ENCODE data around the gene KCNMB2. TPM values are rescaled to one million over a fixed set of nuclear protein-coding genes. Genes with fewer than 3 reads are reported as not detected.

The KCNMB2 gene
- total and polyA plus RNA-seq, 5 donors from 2014 or later: not detected

GRCh38 chr3:178663201-178663934, 127.1 kb downstream of the KCNMB2 start:
- no peaks in the 10 kb centered on the region for H3K4me1 Mint-ChIP-seq
- ATAC-seq (ENCODE audit: low read depth in 2 of 2) (no peak), DNase-seq (no peak)
- H3K9me3 Mint-ChIP-seq: peaks cover 0 to 6% (median 0%) of the 10 kb centered on the region in 7 donors
- no peak overlapping the region for H3K27ac Mint-ChIP-seq
- Histone ChIP-seq H3K4me3 (ENCODE audit: low read depth, low read length) (no peak overlapping the region), H3K9me3 (ENCODE audit: control insufficient read depth in 2 of 2, low read length in 2 of 2) (no peaks in the 10 kb centered on the region), H3K4me1 (ENCODE audit: control insufficient read depth, insufficient read depth, low read length, poor library complexity, severe bottlenecking) (no peaks in the 10 kb centered on the region), H3K27ac (ENCODE audit: insufficient read depth, low read length, poor library complexity, severe bottlenecking) (no peak overlapping the region), H3K36me3 (ENCODE audit: control insufficient read depth, insufficient read depth, low read length) (no peaks in the 10 kb centered on the region), H3K27me3 (ENCODE audit: control insufficient read depth, insufficient read depth, low read length) (no peaks in the 10 kb centered on the region)
- H3K27me3 Mint-ChIP-seq: no peaks in the 10 kb centered on the region
- no peak overlapping the region for H3K4me3 Mint-ChIP-seq
- H3K36me3 Mint-ChIP-seq: no peaks in the 10 kb centered on the region

DNA sequence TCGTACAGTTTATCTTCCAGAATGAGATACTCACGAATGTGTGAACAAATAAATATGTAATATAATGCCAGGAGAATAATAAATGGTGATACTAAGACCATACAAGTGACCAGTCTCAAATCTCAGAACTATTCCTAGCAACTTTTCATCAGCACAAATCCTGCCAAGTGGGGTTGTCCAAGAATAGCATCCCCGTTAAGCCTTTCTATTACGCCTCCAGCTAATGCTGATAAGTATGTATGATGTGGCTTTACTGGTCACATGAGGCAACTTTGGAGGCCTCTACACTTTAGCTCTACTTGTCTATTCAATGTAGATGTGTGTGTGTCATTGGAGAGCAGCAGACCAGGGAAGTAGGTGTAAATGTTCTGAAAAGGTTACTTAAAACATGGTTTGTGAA, 129.5 kb downstream of the KCNMB2 start:
- Histone ChIP-seq H3K4me3 (ENCODE audit: low read depth, low read length) (no peak overlapping the region), H3K36me3 (ENCODE audit: control insufficient read depth, insufficient read depth, low read length) (no peaks in the 10 kb centered on the region), H3K4me1 (ENCODE audit: control insufficient read depth, insufficient read depth, low read length, poor library complexity, severe bottlenecking) (no peaks in the 10 kb centered on the region), H3K27me3 (ENCODE audit: control insufficient read depth, insufficient read depth, low read length) (no peaks in the 10 kb centered on the region), H3K9me3 (ENCODE audit: control insufficient read depth in 2 of 2, low read length in 2 of 2) (no peaks in the 10 kb centered on the region), H3K27ac (ENCODE audit: insufficient read depth, low read length, poor library complexity, severe bottlenecking) (no peak overlapping the region)
- Mint-ChIP-seq H3K27ac (no peak overlapping the region), H3K9me3 (peaks cover 0 to 3% (median 0%) of the 10 kb centered on the region in 7 donors), H3K4me1 (peaks cover 0 to 2% (median 0%) of the 10 kb centered on the region in 4 donors), H3K27me3 (no peaks in the 10 kb centered on the region), H3K4me3 (no peak overlapping the region), H3K36me3 (no peaks in the 10 kb centered on the region)
- no peak for ATAC-seq (ENCODE audit: low read depth in 2 of 2)
- DNase-seq: no peak

GRCh38 chr3:178669022-178669601, 132.9 kb downstream of the KCNMB2 start:
- Histone ChIP-seq H3K4me3 (ENCODE audit: low read depth, low read length) (no peak overlapping the region), H3K9me3 (ENCODE audit: control insufficient read depth in 2 of 2, low read length in 2 of 2) (no peaks in the 10 kb centered on the region), H3K4me1 (ENCODE audit: control insufficient read depth, insufficient read depth, low read length, poor library complexity, severe bottlenecking) (no peaks in the 10 kb centered on the region), H3K36me3 (ENCODE audit: control insufficient read depth, insufficient read depth, low read length) (no peaks in the 10 kb centered on the region), H3K27ac (ENCODE audit: insufficient read depth, low read length, poor library complexity, severe bottlenecking) (no peak overlapping the region), H3K27me3 (ENCODE audit: control insufficient read depth, insufficient read depth, low read length) (no peaks in the 10 kb centered on the region)
- Mint-ChIP-seq H3K9me3 (no peaks in the 10 kb centered on the region), H3K36me3 (no peaks in the 10 kb centered on the region), H3K4me1 (peaks cover 0 to 2% (median 0%) of the 10 kb centered on the region in 4 donors), H3K27me3 (no peaks in the 10 kb centered on the region), H3K4me3 (no peak overlapping the region), H3K27ac (peak overlapping the region in 1 of 3 donors; percentile 54)
- DNase-seq (no peak), ATAC-seq (ENCODE audit: low read depth in 2 of 2) (no peak)

DNA sequence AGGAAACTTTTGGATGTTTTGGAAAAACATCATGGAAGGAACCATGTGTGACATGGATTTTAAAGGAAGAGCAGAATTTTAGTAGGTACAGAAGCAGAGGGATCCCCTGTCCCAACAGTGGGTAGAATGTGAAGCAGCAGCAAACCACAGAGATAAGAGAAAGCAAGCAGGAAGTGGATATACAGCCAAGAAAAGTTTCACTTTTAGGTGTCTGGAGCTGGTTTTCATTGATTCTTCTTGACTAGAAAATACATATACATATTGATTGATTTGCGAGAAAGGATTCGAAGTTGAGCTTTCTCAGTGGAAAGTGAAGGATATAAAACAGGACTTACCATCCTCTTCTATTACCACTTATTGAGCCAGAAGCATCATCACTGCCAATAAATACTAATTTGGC, 133.5 kb downstream of the KCNMB2 start:
- Mint-ChIP-seq H3K4me1 (peaks cover 0 to 2% (median 0%) of the 10 kb centered on the region in 4 donors), H3K27ac (no peak overlapping the region), H3K27me3 (no peaks in the 10 kb centered on the region), H3K36me3 (no peaks in the 10 kb centered on the region), H3K4me3 (no peak overlapping the region), H3K9me3 (no peaks in the 10 kb centered on the region)
- Histone ChIP-seq H3K36me3 (ENCODE audit: control insufficient read depth, insufficient read depth, low read length) (no peaks in the 10 kb centered on the region), H3K9me3 (ENCODE audit: control insufficient read depth in 2 of 2, low read length in 2 of 2) (no peaks in the 10 kb centered on the region), H3K4me1 (ENCODE audit: control insufficient read depth, insufficient read depth, low read length, poor library complexity, severe bottlenecking) (no peaks in the 10 kb centered on the region), H3K4me3 (ENCODE audit: low read depth, low read length) (no peak overlapping the region), H3K27me3 (ENCODE audit: control insufficient read depth, insufficient read depth, low read length) (no peaks in the 10 kb centered on the region), H3K27ac (ENCODE audit: insufficient read depth, low read length, poor library complexity, severe bottlenecking) (no peak overlapping the region)
- ATAC-seq (ENCODE audit: low read depth in 2 of 2) (no peak), DNase-seq (peak in 1 of 3 donors; percentile 1)

- Mint-ChIP-seq H3K36me3 (no peaks in the 10 kb centered on the region), H3K9me3 (no peaks in the 10 kb centered on the region), H3K4me3 (no peak overlapping the region), H3K27ac (no peak overlapping the region), H3K4me1 (peaks cover 0 to 2% (median 0%) of the 10 kb centered on the region in 4 donors), H3K27me3 (no peaks in the 10 kb centered on the region)
- no peak overlapping the region for H3K27ac ChIP-seq (ENCODE audit: insufficient read depth, low read length, poor library complexity, severe bottlenecking)
- H3K36me3 ChIP-seq (ENCODE audit: control insufficient read depth, insufficient read depth, low read length): no peaks in the 10 kb centered on the region
- no peak for ATAC-seq (ENCODE audit: low read depth in 2 of 2)
- no peaks in the 10 kb centered on the region for H3K27me3 ChIP-seq (ENCODE audit: control insufficient read depth, insufficient read depth, low read length)
- DNase-seq: no peak
- no peaks in the 10 kb centered on the region for H3K4me1 ChIP-seq (ENCODE audit: control insufficient read depth, insufficient read depth, low read length, poor library complexity, severe bottlenecking)
- H3K4me3 ChIP-seq (ENCODE audit: low read depth, low read length): no peak overlapping the region
- H3K9me3 ChIP-seq (ENCODE audit: control insufficient read depth in 2 of 2, low read length in 2 of 2): no peaks in the 10 kb centered on the region
Measured at GRCh38 chr3:178671377-178671776, 135.1 kb downstream of the KCNMB2 start.

GRCh38 chr3:178671791-178672190, 135.6 kb downstream of the KCNMB2 start:
- no peaks in the 10 kb centered on the region for H3K36me3 ChIP-seq (ENCODE audit: control insufficient read depth, insufficient read depth, low read length)
- H3K9me3 Mint-ChIP-seq: no peaks in the 10 kb centered on the region
- no peaks in the 10 kb centered on the region for H3K9me3 ChIP-seq (ENCODE audit: control insufficient read depth in 2 of 2, low read length in 2 of 2)
- H3K27ac Mint-ChIP-seq: no peak overlapping the region
- no peak overlapping the region for H3K4me3 Mint-ChIP-seq
- no peaks in the 10 kb centered on the region for H3K36me3 Mint-ChIP-seq
- DNase-seq: no peak
- ATAC-seq (ENCODE audit: low read depth in 2 of 2): no peak
- peaks cover 0 to 2% (median 0%) of the 10 kb centered on the region in 4 donors for H3K4me1 Mint-ChIP-seq
- H3K4me3 ChIP-seq (ENCODE audit: low read depth, low read length): no peak overlapping the region
- H3K4me1 ChIP-seq (ENCODE audit: control insufficient read depth, insufficient read depth, low read length, poor library complexity, severe bottlenecking): no peaks in the 10 kb centered on the region
- no peaks in the 10 kb centered on the region for H3K27me3 ChIP-seq (ENCODE audit: control insufficient read depth, insufficient read depth, low read length)
- H3K27me3 Mint-ChIP-seq: no peaks in the 10 kb centered on the region
- no peak overlapping the region for H3K27ac ChIP-seq (ENCODE audit: insufficient read depth, low read length, poor library complexity, severe bottlenecking)

DNA sequence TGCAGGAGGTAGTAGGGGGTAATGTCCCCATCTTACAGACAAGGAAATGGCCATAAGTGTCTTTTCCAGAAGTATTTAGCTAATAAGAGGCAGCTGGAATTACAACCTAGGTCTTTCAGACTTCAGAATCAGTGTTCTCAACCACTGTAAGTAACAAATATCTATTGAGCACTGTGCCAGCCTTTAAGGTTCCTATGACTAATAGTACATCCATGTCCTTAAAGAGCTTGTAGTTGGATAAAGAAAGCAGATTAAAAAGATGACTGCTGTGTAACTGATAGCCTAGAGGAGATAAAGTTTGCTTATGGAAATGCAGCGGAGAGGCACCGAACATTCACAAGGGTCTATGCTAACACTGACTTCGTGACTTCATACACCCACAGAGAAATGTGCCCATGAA, 136.0 kb downstream of the KCNMB2 start:
- Histone ChIP-seq H3K4me3 (ENCODE audit: low read depth, low read length) (no peak overlapping the region), H3K9me3 (ENCODE audit: control insufficient read depth in 2 of 2, low read length in 2 of 2) (no peaks in the 10 kb centered on the region), H3K27me3 (ENCODE audit: control insufficient read depth, insufficient read depth, low read length) (no peaks in the 10 kb centered on the region), H3K27ac (ENCODE audit: insufficient read depth, low read length, poor library complexity, severe bottlenecking) (no peak overlapping the region), H3K36me3 (ENCODE audit: control insufficient read depth, insufficient read depth, low read length) (no peaks in the 10 kb centered on the region), H3K4me1 (ENCODE audit: control insufficient read depth, insufficient read depth, low read length, poor library complexity, severe bottlenecking) (no peaks in the 10 kb centered on the region)
- DNase-seq (no peak), ATAC-seq (ENCODE audit: low read depth in 2 of 2) (no peak)
- Mint-ChIP-seq H3K27me3 (no peaks in the 10 kb centered on the region), H3K4me3 (no peak overlapping the region), H3K9me3 (peaks cover 0 to 2% (median 0%) of the 10 kb centered on the region in 7 donors), H3K36me3 (no peaks in the 10 kb centered on the region), H3K27ac (no peak overlapping the region), H3K4me1 (peaks cover 0 to 2% (median 0%) of the 10 kb centered on the region in 4 donors)

- Histone ChIP-seq H3K4me3 (ENCODE audit: low read depth, low read length) (no peak overlapping the region), H3K27me3 (ENCODE audit: control insufficient read depth, insufficient read depth, low read length) (no peaks in the 10 kb centered on the region), H3K36me3 (ENCODE audit: control insufficient read depth, insufficient read depth, low read length) (no peaks in the 10 kb centered on the region), H3K4me1 (ENCODE audit: control insufficient read depth, insufficient read depth, low read length, poor library complexity, severe bottlenecking) (no peaks in the 10 kb centered on the region), H3K9me3 (ENCODE audit: control insufficient read depth in 2 of 2, low read length in 2 of 2) (no peaks in the 10 kb centered on the region), H3K27ac (ENCODE audit: insufficient read depth, low read length, poor library complexity, severe bottlenecking) (no peak overlapping the region)
- DNase-seq (no peak), ATAC-seq (ENCODE audit: low read depth in 2 of 2) (no peak)
- H3K4me1 Mint-ChIP-seq: peaks cover 0 to 2% (median 0%) of the 10 kb centered on the region in 4 donors
- H3K27me3 Mint-ChIP-seq: no peaks in the 10 kb centered on the region
- H3K36me3 Mint-ChIP-seq: no peaks in the 10 kb centered on the region
- no peak overlapping the region for H3K27ac Mint-ChIP-seq
- peaks cover 0 to 2% (median 0%) of the 10 kb centered on the region in 7 donors for H3K9me3 Mint-ChIP-seq
- H3K4me3 Mint-ChIP-seq: no peak overlapping the region
Measured at GRCh38 chr3:178673529-178673928, 137.3 kb downstream of the KCNMB2 start.

All from CD4-positive, CD25-positive, alpha-beta regulatory T cell (primary cell).